Pericardium fibroblast (primary cell): ENCODE results near the gene C1orf94. TPM values are rescaled to one million over a fixed set of nuclear protein-coding genes. Genes with fewer than 3 reads are reported as not detected.

Source experiments
- total RNA-seq: library from RNA; depleted of rRNA; stranded (reverse); fragments of >200 nt; gene quantifications from 2 replicates; pipeline ENCODE4 v1.2.3, GENCODE V29; 2015

C1orf94 gene
- total RNA-seq, result not detected in 2 replicates

GRCh38 chr1:34176830-34177603 lies at the start of gene C1orf94:
Gene C1orf94, plus strand, starts transcription at chr1:34176907. Its CDS starts 883 bp downstream, at chr1:34177790.

GRCh38 chr1:34164771-34165391 lies 11.8 kb upstream of the C1orf94 start, which contains the start of gene CSMD2:
Gene CSMD2, minus strand, starts transcription at chr1:34165230. Its CDS starts 133 bp downstream, at chr1:34165097.

Other genes with a start within 250 kb of the C1orf94 start
- 0.58 and 0.68 TPM in 2 replicates for gene CSMD2, start 11.7 kb upstream of the C1orf94 start, total RNA-seq